Gastrocnemius medialis (tissue), 4 donors: ENCODE measurements around the gene SRP19.

Experiments used
- CTCF ChIP-seq, 5 experiments: fragments of 450-650 bp in 3 of 5; fragments of 200-600 bp in 2 of 5; sonication (generic) in 2 of 5; IDR thresholded peaks in 4 of 5; conservative IDR thresholded peaks in 1 of 5; 1 replicate in 4 of 5; 2 replicates in 1 of 5; pipeline ENCODE4 v1.5.1; 2016 to 2019; ENCODE audit warnings: antibody characterized with exemption in 5 of 5, mild to moderate bottlenecking in 3 of 5, moderate library complexity in 3 of 5
- POLR2A ChIP-seq, 2 donors: fragments of 450-650 bp; IDR thresholded peaks; one replicate each; pipeline ENCODE4 v1.6.1; 2017; ENCODE audit warnings: antibody characterized with exemption in 2 of 2, mild to moderate bottlenecking in 2 of 2, moderate library complexity in 2 of 2

GRCh38 chr5:112822456-112822855, 38.6 kb upstream of the SRP19 start:
- TF ChIP-seq CTCF (IDR thresholded peaks at IDR 0.05 in 4 of 5, conservative IDR thresholded peaks at IDR 0.05 in 1 of 5) (no peak), POLR2A (IDR thresholded peaks at IDR 0.05) (no peak)
